HG03460 (cell line): ENCODE data around the gene SLC22A31.

Source experiments
- ATAC-seq: cut with Tn5 transposase; IDR thresholded peaks from one replicate; pipeline ENCODE4 v1.9.1; 2021; ENCODE audit not compliant: unreplicated experiment

SLC22A31 gene

DNA sequence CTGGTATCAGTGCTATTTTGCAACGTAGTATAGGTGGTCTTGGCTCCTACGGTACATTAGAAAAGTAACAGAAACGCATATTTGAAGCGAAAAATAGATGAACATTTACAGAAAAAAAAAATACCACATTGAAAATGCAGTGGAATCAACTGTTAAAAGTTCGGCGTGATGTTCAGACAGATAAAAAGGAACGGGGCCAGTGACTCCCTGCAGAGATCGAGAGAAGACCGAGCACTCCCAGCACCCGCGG lies 16.7 kb upstream of the SLC22A31 start:
- ATAC-seq, result no peak

DNA sequence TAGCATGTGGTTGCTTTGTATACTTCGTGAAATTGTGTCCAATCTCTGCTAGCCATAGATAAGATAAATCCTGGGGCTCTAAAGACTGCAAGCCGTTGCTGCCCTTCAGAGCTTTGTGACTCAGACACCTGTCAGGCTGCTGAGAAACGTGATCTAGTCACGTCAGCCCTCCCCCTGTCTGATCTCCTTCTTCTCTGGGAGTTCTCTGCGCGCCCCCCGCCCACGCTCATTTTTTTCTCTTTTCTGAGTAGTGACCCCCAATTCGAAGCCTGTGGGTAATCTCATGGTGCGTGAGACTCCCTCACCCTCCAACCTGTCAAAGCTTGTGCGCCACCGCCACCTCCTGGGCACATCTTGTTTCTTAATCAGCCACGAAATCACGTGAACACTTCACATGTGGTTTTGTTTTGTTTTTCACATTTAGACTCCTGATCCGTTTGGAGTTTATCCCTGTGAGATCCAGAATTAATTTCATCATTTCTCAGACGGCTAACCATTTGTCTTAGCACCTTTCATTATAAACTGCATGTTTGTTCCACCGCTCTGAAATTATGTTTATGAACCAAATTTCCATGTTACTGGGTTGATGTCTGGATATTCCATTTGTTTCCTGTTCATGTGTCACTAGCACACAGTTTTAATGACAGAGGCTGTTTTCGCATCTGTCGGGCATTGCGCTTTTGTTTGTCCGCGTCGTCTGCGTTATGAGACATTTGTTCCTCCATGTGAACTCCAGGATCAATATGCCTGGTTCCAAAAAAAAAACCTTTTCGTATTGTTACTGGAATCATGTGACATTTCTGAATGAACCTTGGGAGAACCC lies 16.2 kb upstream of the SLC22A31 start:
- no peak for ATAC-seq

- no peak for ATAC-seq
Measured at GRCh38 chr16:89210904-89211515, 10.7 kb upstream of the SLC22A31 start.

- ATAC-seq, result no peak
Measured at GRCh38 chr16:89210165-89210903, 10.0 kb upstream of the SLC22A31 start.

GRCh38 chr16:89209522-89210044 lies 9.2 kb upstream of the SLC22A31 start:
- ATAC-seq, result no peak

GRCh38 chr16:89207993-89208392 lies 7.7 kb upstream of the SLC22A31 start:
- ATAC-seq, result no peak

DNA sequence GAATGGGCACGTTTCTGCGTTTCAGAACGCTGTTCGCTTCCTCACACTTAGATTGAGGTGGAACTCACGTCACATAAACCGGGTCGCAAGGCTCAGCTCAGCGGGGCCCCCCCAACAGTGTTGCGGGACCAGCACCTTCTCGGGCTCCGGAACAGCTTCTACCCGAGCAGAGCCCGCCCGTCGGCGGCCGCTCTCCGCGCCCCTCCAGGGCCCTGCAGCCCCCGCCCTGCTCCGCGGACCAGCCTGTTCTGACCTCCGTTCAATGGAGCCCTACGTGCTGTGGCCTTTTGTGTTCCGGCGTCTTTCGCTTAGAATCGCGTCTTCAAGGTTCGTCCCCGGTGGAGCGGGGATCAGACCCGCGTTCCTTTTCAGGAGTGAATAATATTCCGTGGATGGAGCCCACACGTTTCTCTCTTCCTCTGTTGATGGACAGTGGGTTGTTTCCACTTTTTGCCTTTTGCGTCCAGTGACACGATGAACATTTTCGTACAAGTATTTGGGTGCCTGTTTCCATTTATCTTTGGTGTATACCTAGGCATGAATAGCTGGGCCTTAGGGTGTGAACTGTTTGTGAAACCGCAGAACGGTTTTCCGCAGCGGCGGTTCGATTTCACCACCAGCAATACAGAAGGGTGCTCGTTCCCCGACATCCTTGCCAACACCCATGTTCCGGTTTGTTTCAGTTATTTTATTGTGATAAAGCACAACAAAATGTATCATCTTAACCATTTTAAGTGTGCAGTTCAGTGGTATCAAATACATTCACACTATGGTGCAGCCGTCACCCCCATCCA lies 2.3 kb upstream of the SLC22A31 start:
- no peak for ATAC-seq

GRCh38 chr16:89201439-89202377 lies 1.4 kb upstream of the SLC22A31 start:
- ATAC-seq, result no peak

DNA sequence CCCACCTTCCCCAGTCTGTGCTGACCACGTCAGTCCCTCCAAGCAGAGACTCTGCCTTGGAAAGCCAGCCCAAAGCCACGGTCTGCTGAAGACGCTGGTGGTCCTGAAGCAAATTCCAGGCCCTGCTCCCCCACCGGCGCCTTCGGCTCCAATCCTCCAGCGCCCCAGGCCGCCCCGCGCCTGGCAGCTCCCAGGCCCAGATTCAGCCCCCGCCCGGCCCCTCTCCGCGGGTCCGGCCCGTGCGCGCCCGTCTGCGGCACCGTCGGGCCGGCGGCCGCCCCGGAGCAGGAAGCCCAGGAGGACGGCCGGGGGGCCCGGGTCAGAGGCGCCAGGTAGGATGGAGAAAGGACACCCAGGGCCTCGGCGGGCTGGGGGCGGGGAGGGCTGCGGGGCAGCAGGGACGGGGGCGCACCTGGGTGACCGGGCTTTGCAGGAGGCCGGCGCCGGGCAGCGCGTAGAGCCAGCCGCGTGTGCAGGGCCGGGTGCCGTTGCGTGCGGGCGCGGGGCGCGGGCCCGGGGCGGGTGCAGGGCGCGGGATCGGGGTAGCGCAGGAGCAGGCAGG lies 594 bp upstream of the SLC22A31 start:
- ATAC-seq, result no peak

GRCh38 chr16:89199241-89200123 lies 855 bp downstream of the SLC22A31 start:
- ATAC-seq, result no peak

- ATAC-seq, result no peak
Measured at GRCh38 chr16:89198417-89199240, 1.7 kb downstream of the SLC22A31 start.

GRCh38 chr16:89197633-89198416 lies 2.5 kb downstream of the SLC22A31 start:
- ATAC-seq, result no peak

DNA sequence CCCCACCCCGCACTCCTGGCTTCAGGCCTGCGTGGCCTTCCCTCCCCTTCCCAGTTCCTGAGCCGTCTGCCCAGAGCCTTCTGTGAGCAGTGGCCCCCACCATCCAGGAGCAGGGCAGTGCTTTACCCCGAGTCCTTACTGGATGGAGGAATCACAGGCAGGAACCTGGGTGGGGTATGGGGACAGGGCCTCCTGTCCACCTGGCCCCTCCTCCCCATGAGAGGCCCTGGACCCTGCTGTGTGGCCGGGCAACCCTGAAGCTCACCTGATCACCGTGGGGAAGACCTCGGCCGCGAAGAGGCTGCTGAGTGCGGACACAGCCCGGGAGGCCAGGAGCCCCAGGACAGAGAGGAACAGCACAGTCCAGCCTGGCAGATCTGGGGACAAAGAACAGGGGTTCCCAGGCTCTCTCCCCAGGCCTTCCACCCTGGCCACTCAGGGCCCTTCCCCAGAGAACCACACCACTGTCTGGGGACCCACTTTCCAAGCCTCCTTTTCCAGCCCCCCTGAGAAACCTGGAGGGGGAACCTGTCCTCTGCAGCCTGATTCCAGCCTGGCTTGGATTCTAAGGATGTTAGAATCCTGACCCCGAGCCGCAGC lies 3.2 kb downstream of the SLC22A31 start:
- no peak for ATAC-seq

GRCh38 chr16:89195521-89196171 lies 4.7 kb downstream of the SLC22A31 start:
- no peak for ATAC-seq

DNA sequence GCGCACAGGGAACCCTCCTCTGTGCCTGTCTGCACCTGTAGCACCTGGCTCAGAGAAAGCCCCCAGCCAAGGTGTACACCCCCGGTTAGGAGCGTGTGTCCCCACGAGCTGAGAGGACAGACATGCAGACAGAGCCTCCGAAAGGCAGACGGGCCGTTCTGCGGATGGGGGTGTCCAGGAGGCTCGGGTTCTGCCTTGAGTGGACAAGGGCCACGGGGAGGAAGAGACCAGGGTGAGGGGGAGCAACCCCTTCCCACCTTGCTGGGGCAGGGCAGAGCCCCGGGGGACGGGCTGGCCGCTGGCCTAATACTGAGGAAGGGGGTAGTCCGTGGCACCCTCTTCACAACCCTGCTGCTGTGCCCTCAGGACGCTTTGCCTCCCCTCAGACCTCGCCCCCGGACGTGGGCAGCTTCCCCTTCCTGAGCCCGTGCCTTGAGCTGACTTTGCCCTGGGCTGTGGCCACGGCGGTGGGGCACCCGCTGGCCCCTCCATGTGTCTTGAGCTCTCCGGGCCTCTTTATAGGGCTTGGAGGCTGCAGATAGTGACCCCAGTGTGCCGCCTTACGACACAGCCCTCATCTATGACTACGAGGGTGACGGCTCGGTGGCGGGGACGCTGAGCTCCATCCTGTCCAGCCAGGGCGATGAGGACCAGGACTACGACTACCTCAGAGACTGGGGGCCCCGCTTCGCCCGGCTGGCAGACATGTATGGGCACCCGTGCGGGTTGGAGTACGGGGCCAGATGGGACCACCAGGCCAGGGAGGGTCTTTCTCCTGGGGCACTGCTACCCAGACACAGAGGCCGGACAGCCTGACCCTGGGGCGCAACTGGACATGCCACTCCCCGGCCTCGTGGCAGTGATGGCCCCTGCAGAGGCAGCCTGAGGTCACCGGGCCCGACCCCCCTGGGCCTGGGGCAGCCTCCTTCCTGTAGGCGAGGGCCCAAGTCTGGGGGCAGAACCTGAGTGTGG lies 5.7 kb downstream of the SLC22A31 start:
- ATAC-seq, result no peak
